CD14-positive monocyte (primary cell): ENCODE data around the gene DGKB. TPM values are rescaled to one million over a fixed set of nuclear protein-coding genes. Genes with fewer than 3 reads are reported as not detected.

Experiments
- DNase-seq, 3 donors: peaks; one replicate each; pipeline ENCODE4 v3.0.0-alpha.2; 2011 to 2022
- H2AFZ ChIP-seq: 2 replicates; pipeline ENCODE4 v1.6.0; 2012; ENCODE audit warnings: mild to moderate bottlenecking, low read depth, low read length, inconsistent platforms; ENCODE audit not compliant: insufficient read depth, poor library complexity, severe bottlenecking
- H3K27ac ChIP-seq, 2 donors: 1 replicate in 1 of 2; 2 replicates in 1 of 2; pipeline ENCODE4 v1.5.1; 2012 to 2013; ENCODE audit warnings: low read length in 2 of 2, control low read depth in 1 of 2, inconsistent platforms in 1 of 2, low read depth in 1 of 2, mild to moderate bottlenecking in 1 of 2
- H3K27me3 ChIP-seq, 2 donors: one replicate each; pipeline versions ENCODE4 v1.6.0 to v1.6.1; 2011 to 2013; ENCODE audit warnings: low read length in 2 of 2; ENCODE audit not compliant: control insufficient read depth in 2 of 2, insufficient read depth in 2 of 2
- H3K36me3 ChIP-seq, 2 donors: replicated peaks in 1 of 2; 1 replicate in 1 of 2; 2 replicates in 1 of 2; pipeline versions ENCODE4 v1.5.1 to v1.6.1; 2012 to 2013; ENCODE audit warnings: low read length in 2 of 2, control low read depth in 1 of 2, inconsistent platforms in 1 of 2, mild to moderate bottlenecking in 1 of 2; ENCODE audit not compliant: insufficient read depth in 2 of 2, control insufficient read depth in 1 of 2
- H3K4me1 ChIP-seq, 2 donors: 1 replicate in 1 of 2; 2 replicates in 1 of 2; pipeline versions ENCODE4 v1.5.1 to v1.6.1; 2012 to 2013; ENCODE audit warnings: low read length in 2 of 2, control low read depth in 1 of 2, inconsistent platforms in 1 of 2, mild to moderate bottlenecking in 1 of 2, moderate library complexity in 1 of 2; ENCODE audit not compliant: insufficient read depth in 2 of 2, control insufficient read depth in 1 of 2
- H3K4me2 ChIP-seq: replicated peaks from 2 replicates; pipeline ENCODE3; 2012; ENCODE audit warnings: low read length, moderate library complexity, mild to moderate bottlenecking; ENCODE audit not compliant: poor library complexity, severe bottlenecking; ENCODE audit errors: extremely low read depth
- H3K4me3 ChIP-seq, 3 experiments: fragments of 200-600 bp in 1 of 3; sonication (generic) in 1 of 3; replicated peaks in 1 of 3; 1 replicate in 2 of 3; 2 replicates in 1 of 3; pipeline ENCODE4 v1.5.1; 2011 to 2013; ENCODE audit warnings: low read length in 3 of 3, mild to moderate bottlenecking in 3 of 3, control low read depth in 2 of 3, low read depth in 2 of 3, inconsistent platforms in 1 of 3, moderate library complexity in 1 of 3
- H3K79me2 ChIP-seq: 2 replicates; pipeline ENCODE4 v1.6.0; 2012; ENCODE audit warnings: mild to moderate bottlenecking, control low read depth, inconsistent platforms, low read length, moderate library complexity; ENCODE audit not compliant: insufficient read depth
- H3K9ac ChIP-seq: 2 replicates; pipeline ENCODE4 v1.6.0; 2017; ENCODE audit warnings: low read length, mild to moderate bottlenecking; ENCODE audit not compliant: insufficient read depth, poor library complexity, severe bottlenecking
- H3K9me3 ChIP-seq, 2 donors: replicated peaks in 1 of 2; 1 replicate in 1 of 2; 2 replicates in 1 of 2; pipeline versions ENCODE4 v1.5.1 to v1.6.1; 2012 to 2013; ENCODE audit warnings: low read length in 2 of 2, control low read depth in 1 of 2; ENCODE audit not compliant: control insufficient read depth in 1 of 2, insufficient read depth in 1 of 2
- H4K20me1 ChIP-seq: 2 replicates; pipeline ENCODE4 v1.6.0; 2012; ENCODE audit warnings: mild to moderate bottlenecking, low read length, control low read depth, moderate library complexity; ENCODE audit not compliant: insufficient read depth
- H3K27ac Mint-ChIP-seq, 7 donors: one replicate each; pipeline ENCODE4 v1.8.0; 2020; ENCODE audit warnings: mild to moderate bottlenecking in 7 of 7, mixed read lengths in 7 of 7, moderate library complexity in 6 of 7, inconsistent platforms in 2 of 7
- H3K27me3 Mint-ChIP-seq, 3 donors: one replicate each; pipeline ENCODE4 v1.8.0; 2021 to 2022; ENCODE audit warnings: low read depth in 3 of 3, mild to moderate bottlenecking in 3 of 3, mixed read lengths in 3 of 3, moderate library complexity in 3 of 3, inconsistent platforms in 1 of 3
- H3K36me3 Mint-ChIP-seq, 2 donors: one replicate each; pipeline ENCODE4 v1.8.0; 2020; ENCODE audit warnings: mixed read lengths in 2 of 2, inconsistent platforms in 1 of 2, mild to moderate bottlenecking in 1 of 2
- H3K4me1 Mint-ChIP-seq: one replicate; pipeline ENCODE4 v1.8.0; 2020; ENCODE audit warnings: mild to moderate bottlenecking, mixed read lengths
- H3K4me3 Mint-ChIP-seq, 2 donors: one replicate each; pipeline ENCODE4 v1.8.0; 2020; ENCODE audit warnings: mild to moderate bottlenecking in 2 of 2, mixed read lengths in 2 of 2, moderate library complexity in 1 of 2
- H3K9me3 Mint-ChIP-seq, 7 donors: one replicate each; pipeline ENCODE4 v1.8.0; 2020 to 2022; ENCODE audit warnings: mixed read lengths in 7 of 7, mild to moderate bottlenecking in 6 of 7, moderate library complexity in 6 of 7, inconsistent platforms in 2 of 7
- WGBS: methylation state at CpG from one replicate; pipeline ENCODE4 v1.1.5; 2013; ENCODE audit warnings: missing lambda C conversion rate; ENCODE audit not compliant: insufficient coverage; 5-methylcytosine and 5-hydroxymethylcytosine counted together
- intact Hi-C, 2 donors: fragments of 100-400 bp; cut with micrococcal nuclease; formaldehyde crosslinking; loops; one replicate each; pipeline versions ENCODE4 v1.15.0 to v1.15.1; 2023
- polyA plus RNA-seq, 3 donors: library from polyadenylated mRNA; depleted of rRNA in 1 of 3; unstranded in 2 of 3; stranded (reverse) in 1 of 3; fragments of 300-500 nt in 2 of 3; fragments of >200 nt in 1 of 3; fragmentation: Illumina TruSeq in 2 of 3; gene quantifications; 1 replicate in 2 of 3; 2 replicates in 1 of 3; pipeline ENCODE4 v1.2.3, GENCODE V29; 2012 to 2021
- TF ChIP-seq, protein P1 (sequence below): fragments of 200-600 bp; IDR thresholded peaks from one replicate; pipeline ENCODE4 v1.8.0; 2022; ENCODE audit warnings: antibody characterized with exemption, mild to moderate bottlenecking

DGKB gene
- polyA plus RNA-seq, 3 donors: not detected

DNA sequence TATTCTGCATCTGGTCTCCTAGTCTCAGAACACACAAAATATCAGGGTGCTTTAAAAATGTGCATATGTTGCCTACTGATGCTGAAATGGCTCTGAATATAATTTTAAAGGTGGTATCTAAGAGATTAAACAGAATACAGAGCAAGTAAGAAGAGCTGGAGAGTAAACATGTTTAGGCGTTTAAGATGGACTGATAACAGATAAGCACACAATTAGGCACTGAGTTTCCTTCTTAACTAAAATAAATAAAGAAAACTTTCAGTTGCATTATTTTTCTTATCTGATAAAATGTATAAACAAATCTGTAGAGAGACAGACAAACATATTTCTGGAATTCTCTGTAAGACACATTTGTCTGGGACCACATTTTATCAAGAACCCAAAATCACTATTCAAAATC lies 35.6 kb upstream of the DGKB start:
- Histone ChIP-seq H3K79me2 (no peaks in the 10 kb centered on the region), H3K4me1 (no peaks in the 10 kb centered on the region), H3K9me3 (no peaks in the 10 kb centered on the region), H4K20me1 (no peaks in the 10 kb centered on the region), H3K9ac (no peak overlapping the region), H3K4me2 (no peak overlapping the region), H3K27me3 (no peaks in the 10 kb centered on the region), H3K4me3 (no peak overlapping the region), H2AFZ (no peak overlapping the region), H3K27ac (no peak overlapping the region), H3K36me3 (no peaks in the 10 kb centered on the region)
- WGBS: no CpG with 5 or more reads among the region's 1 CpG
- Mint-ChIP-seq H3K9me3 (peaks cover 0 to 2% (median 0%) of the 10 kb centered on the region in 7 donors), H3K27ac (no peak overlapping the region), H3K36me3 (no peaks in the 10 kb centered on the region), H3K4me1 (no peaks in the 10 kb centered on the region), H3K27me3 (no peaks in the 10 kb centered on the region), H3K4me3 (no peak overlapping the region)
- DNase-seq: no peak
- intact Hi-C loops: no loop called here
- TF ChIP-seq, protein P1, sequence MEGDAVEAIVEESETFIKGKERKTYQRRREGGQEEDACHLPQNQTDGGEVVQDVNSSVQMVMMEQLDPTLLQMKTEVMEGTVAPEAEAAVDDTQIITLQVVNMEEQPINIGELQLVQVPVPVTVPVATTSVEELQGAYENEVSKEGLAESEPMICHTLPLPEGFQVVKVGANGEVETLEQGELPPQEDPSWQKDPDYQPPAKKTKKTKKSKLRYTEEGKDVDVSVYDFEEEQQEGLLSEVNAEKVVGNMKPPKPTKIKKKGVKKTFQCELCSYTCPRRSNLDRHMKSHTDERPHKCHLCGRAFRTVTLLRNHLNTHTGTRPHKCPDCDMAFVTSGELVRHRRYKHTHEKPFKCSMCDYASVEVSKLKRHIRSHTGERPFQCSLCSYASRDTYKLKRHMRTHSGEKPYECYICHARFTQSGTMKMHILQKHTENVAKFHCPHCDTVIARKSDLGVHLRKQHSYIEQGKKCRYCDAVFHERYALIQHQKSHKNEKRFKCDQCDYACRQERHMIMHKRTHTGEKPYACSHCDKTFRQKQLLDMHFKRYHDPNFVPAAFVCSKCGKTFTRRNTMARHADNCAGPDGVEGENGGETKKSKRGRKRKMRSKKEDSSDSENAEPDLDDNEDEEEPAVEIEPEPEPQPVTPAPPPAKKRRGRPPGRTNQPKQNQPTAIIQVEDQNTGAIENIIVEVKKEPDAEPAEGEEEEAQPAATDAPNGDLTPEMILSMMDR: no peak

DNA sequence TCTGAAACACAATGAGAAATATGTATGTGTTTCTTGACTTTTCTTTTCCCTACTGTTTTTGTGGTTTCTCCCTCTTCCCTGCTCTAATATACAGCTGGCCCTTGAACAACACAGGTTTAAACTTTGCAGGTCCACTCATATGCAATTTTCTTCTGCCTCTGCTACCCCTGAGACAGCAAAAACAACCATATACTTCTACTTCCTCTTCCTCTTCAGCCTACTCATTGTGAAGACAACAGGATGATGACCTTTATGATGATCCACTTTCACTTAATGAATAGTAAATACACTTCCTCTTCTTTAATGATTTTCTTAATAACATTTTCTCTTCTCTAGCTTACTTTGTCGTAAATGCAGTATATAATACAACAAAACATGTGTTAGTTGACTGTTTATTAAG lies 35.0 kb upstream of the DGKB start:
- no peak overlapping the region for H3K27ac Mint-ChIP-seq
- Histone ChIP-seq H3K4me3 (no peak overlapping the region), H2AFZ (no peak overlapping the region), H3K27ac (no peak overlapping the region), H3K4me1 (no peaks in the 10 kb centered on the region), H4K20me1 (no peaks in the 10 kb centered on the region), H3K27me3 (no peaks in the 10 kb centered on the region), H3K79me2 (no peaks in the 10 kb centered on the region), H3K4me2 (no peak overlapping the region), H3K9ac (no peak overlapping the region), H3K36me3 (no peaks in the 10 kb centered on the region), H3K9me3 (no peaks in the 10 kb centered on the region)
- intact Hi-C loops: no loop called here
- H3K9me3 Mint-ChIP-seq: peaks cover 0 to 2% (median 0%) of the 10 kb centered on the region in 7 donors
- WGBS: no CpG with 5 or more reads among the region's 1 CpG
- no peaks in the 10 kb centered on the region for H3K27me3 Mint-ChIP-seq
- no peaks in the 10 kb centered on the region for H3K4me1 Mint-ChIP-seq
- H3K36me3 Mint-ChIP-seq: no peaks in the 10 kb centered on the region
- TF ChIP-seq, protein P1: no peak
- DNase-seq: no peak
- H3K4me3 Mint-ChIP-seq: no peak overlapping the region
